ACC112 (cell line): ENCODE data around the gene SAMMSON.

Experiments
- H2AFZ ChIP-seq: fragments of 200-600 bp; sonication (generic); one replicate; pipeline ENCODE4 v1.6.0; 2017; ENCODE audit warnings: antibody characterized with exemption, low read length; ENCODE audit not compliant: unreplicated experiment
- H3K27ac ChIP-seq: fragments of 200-600 bp; sonication (generic); 2 replicates; pipeline ENCODE4 v1.5.1; 2014; ENCODE audit warnings: low read depth, mild to moderate bottlenecking, antibody characterized with exemption, low read length, moderate library complexity
- H3K27me3 ChIP-seq: fragments of 200-600 bp; sonication (generic); 2 replicates; pipeline ENCODE4 v1.6.1; 2014; ENCODE audit warnings: mild to moderate bottlenecking, antibody characterized with exemption, low read length, moderate library complexity, mixed read lengths; ENCODE audit not compliant: insufficient read depth
- H3K36me3 ChIP-seq: fragments of 200-600 bp; sonication (generic); 2 replicates; pipeline ENCODE4 v1.6.1; 2016; ENCODE audit warnings: mild to moderate bottlenecking, antibody characterized with exemption, low read length, moderate library complexity, mixed read lengths; ENCODE audit not compliant: insufficient read depth
- H3K4me1 ChIP-seq: fragments of 200-600 bp; sonication (generic); one replicate; pipeline ENCODE4 v1.6.1; 2016; ENCODE audit warnings: low read length, mixed read lengths; ENCODE audit not compliant: insufficient read depth, unreplicated experiment, control insufficient read depth
- H3K4me3 ChIP-seq: fragments of 200-600 bp; sonication (generic); 2 replicates; pipeline ENCODE4 v1.5.1; 2014; ENCODE audit warnings: mild to moderate bottlenecking, low read depth, low read length
- H3K79me2 ChIP-seq: fragments of 200-600 bp; sonication (generic); one replicate; pipeline ENCODE4 v1.6.0; 2016; ENCODE audit warnings: low read length; ENCODE audit not compliant: control insufficient read depth, unreplicated experiment, insufficient read depth

Gene SAMMSON

GRCh38 chr3:70010346-70010745 is 10.8 kb downstream of the SAMMSON start:
- Histone ChIP-seq H3K27ac (no peak overlapping the region), H3K4me3 (no peak overlapping the region), H3K4me1 (no peaks in the 10 kb centered on the region), H3K79me2 (no peaks in the 10 kb centered on the region), H3K27me3 (peaks cover 26% of the 10 kb centered on the region), H3K36me3 (no peaks in the 10 kb centered on the region), H2AFZ (no peak overlapping the region)

- Histone ChIP-seq H3K4me3 (no peak overlapping the region), H3K36me3 (no peaks in the 10 kb centered on the region), H3K27ac (no peak overlapping the region), H3K79me2 (no peaks in the 10 kb centered on the region), H3K27me3 (peaks cover 26% of the 10 kb centered on the region), H3K4me1 (no peaks in the 10 kb centered on the region), H2AFZ (no peak overlapping the region)
These were observed 12.0 kb downstream of the SAMMSON start for GRCh38 chr3:70011582-70011981.

GRCh38 chr3:70020906-70021660 is 21.6 kb downstream of the SAMMSON start:
- H2AFZ ChIP-seq = no peak overlapping the region
- H3K36me3 ChIP-seq = no peaks in the 10 kb centered on the region

GRCh38 chr3:70028361-70028760 is 28.8 kb downstream of the SAMMSON start:
- no peaks in the 10 kb centered on the region for H3K4me1 ChIP-seq
- no peaks in the 10 kb centered on the region for H3K79me2 ChIP-seq
- no peaks in the 10 kb centered on the region for H3K36me3 ChIP-seq
- H2AFZ ChIP-seq = no peak overlapping the region
- no peak overlapping the region for H3K4me3 ChIP-seq
- peaks cover 29% of the 10 kb centered on the region for H3K27me3 ChIP-seq
- H3K27ac ChIP-seq = no peak overlapping the region

More at GRCh38 chr3:70020906-70021660, 21.6 kb downstream of the SAMMSON start:
- H3K4me1 ChIP-seq = no peaks in the 10 kb centered on the region
- H3K27ac ChIP-seq = no peak overlapping the region
- H3K79me2 ChIP-seq = no peaks in the 10 kb centered on the region
- H3K27me3 ChIP-seq = peaks cover under 1% of the 10 kb centered on the region; the same call in 1 of the 2 replicates
- no peak overlapping the region for H3K4me3 ChIP-seq

GRCh38 chr3:70038693-70039092 is 39.2 kb downstream of the SAMMSON start:
- no peaks in the 10 kb centered on the region for H3K4me1 ChIP-seq
- H3K27ac ChIP-seq = no peak overlapping the region
- peaks cover 27% of the 10 kb centered on the region; the same call in 1 of the 2 replicates for H3K27me3 ChIP-seq
- H3K79me2 ChIP-seq = no peaks in the 10 kb centered on the region
- H2AFZ ChIP-seq = no peak overlapping the region
- no peaks in the 10 kb centered on the region for H3K36me3 ChIP-seq
- H3K4me3 ChIP-seq = no peak overlapping the region

GRCh38 chr3:70040386-70040785 is 40.9 kb downstream of the SAMMSON start:
- Histone ChIP-seq H3K4me3 (no peak overlapping the region), H3K4me1 (no peaks in the 10 kb centered on the region), H3K27ac (no peak overlapping the region), H3K27me3 (peaks cover 33% of the 10 kb centered on the region; the same call in 1 of the 2 replicates), H2AFZ (no peak overlapping the region), H3K79me2 (no peaks in the 10 kb centered on the region), H3K36me3 (no peaks in the 10 kb centered on the region)

- H3K36me3 ChIP-seq = no peaks in the 10 kb centered on the region
- H3K27ac ChIP-seq = no peak overlapping the region
- peaks cover 34% of the 10 kb centered on the region; the same call in 1 of the 2 replicates for H3K27me3 ChIP-seq
- no peak overlapping the region for H3K4me3 ChIP-seq
- no peaks in the 10 kb centered on the region for H3K4me1 ChIP-seq
- no peak overlapping the region for H2AFZ ChIP-seq
- no peaks in the 10 kb centered on the region for H3K79me2 ChIP-seq
These were observed 43.1 kb downstream of the SAMMSON start for GRCh38 chr3:70042641-70043040.

- Histone ChIP-seq H3K4me3 (no peak overlapping the region), H3K27me3 (peaks cover 40% of the 10 kb centered on the region), H3K36me3 (no peaks in the 10 kb centered on the region), H3K27ac (no peak overlapping the region), H3K4me1 (no peaks in the 10 kb centered on the region), H3K79me2 (no peaks in the 10 kb centered on the region), H2AFZ (no peak overlapping the region)
These were observed 50.2 kb downstream of the SAMMSON start for GRCh38 chr3:70049761-70050160.

GRCh38 chr3:70053293-70053692 is 53.8 kb downstream of the SAMMSON start:
- H3K36me3 ChIP-seq = no peaks in the 10 kb centered on the region
- H3K27me3 ChIP-seq = peaks cover 52% of the 10 kb centered on the region
- no peaks in the 10 kb centered on the region for H3K79me2 ChIP-seq
- no peak overlapping the region for H2AFZ ChIP-seq
- H3K27ac ChIP-seq = no peak overlapping the region
- H3K4me3 ChIP-seq = no peak overlapping the region
- H3K4me1 ChIP-seq = no peaks in the 10 kb centered on the region

GRCh38 chr3:70056081-70056480 is 56.5 kb downstream of the SAMMSON start:
- Histone ChIP-seq H3K4me1 (no peaks in the 10 kb centered on the region), H2AFZ (no peak overlapping the region), H3K27me3 (peaks cover 67% of the 10 kb centered on the region), H3K36me3 (no peaks in the 10 kb centered on the region), H3K4me3 (no peak overlapping the region), H3K79me2 (no peaks in the 10 kb centered on the region), H3K27ac (no peak overlapping the region)

- Histone ChIP-seq H2AFZ (no peak overlapping the region), H3K4me1 (no peaks in the 10 kb centered on the region), H3K27ac (no peak overlapping the region), H3K27me3 (peaks cover 79% of the 10 kb centered on the region), H3K36me3 (no peaks in the 10 kb centered on the region), H3K79me2 (no peaks in the 10 kb centered on the region), H3K4me3 (no peak overlapping the region)
These were observed 57.9 kb downstream of the SAMMSON start for GRCh38 chr3:70057426-70057825.
